ENCODE measurements around the gene CTXN3.

The CTXN3 gene

DNA sequence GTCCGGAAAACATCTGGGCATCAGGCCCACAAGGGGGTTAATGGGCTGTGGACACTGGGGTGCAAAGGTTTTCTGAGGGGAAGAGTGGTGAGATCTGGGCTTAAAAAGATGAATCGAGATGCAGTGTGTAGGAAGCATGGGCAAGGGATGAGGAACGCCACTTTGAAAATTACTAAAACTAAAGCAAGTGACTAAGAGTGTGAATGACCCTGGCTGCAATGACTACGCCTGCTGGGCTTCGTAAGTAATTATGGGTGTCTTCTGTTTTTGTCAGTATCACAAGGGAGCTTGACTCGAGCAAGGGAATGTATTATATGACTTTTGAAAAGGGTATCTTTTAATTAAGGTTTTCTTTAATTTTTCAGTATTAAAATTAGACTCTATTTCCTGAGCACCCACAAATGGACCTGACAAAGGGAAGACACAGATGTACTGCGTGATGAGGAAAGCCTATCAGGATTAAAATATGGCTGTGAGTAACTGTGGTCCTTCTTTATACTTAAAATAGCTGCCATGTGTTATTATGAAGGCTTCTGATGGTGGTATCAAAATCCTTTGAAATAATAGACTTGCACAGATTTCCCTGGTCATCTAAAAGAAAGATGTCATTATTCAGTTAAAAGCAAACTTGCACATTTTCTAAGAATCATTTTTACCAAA is 4.2 kb downstream of the CTXN3 start:
- ATAC-seq (ENCODE audit: insufficient read depth, low read depth) = no peak

DNA sequence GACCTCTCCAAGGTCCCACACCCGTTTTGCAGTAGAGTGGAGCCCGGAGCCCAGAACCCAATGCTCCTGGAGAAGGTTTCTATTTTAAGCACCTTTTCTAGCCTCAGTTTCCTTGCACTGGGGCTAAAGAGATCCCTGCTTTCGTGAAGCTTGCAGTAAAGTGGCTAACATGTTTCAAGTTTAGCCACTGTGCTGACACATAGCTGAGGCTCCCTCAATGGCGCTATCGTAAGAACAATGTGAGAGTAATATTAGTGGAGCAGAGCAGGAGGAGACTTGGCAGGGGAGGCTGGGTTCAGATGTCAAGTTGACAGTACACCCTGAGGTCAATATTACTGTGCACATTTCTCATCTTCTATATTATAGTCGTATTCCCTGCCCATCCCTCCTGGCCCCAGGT is 7.9 kb downstream of the CTXN3 start:
- no peak overlapping the region for H3K4me3 ChIP-seq (ENCODE audit: low read depth in 1 of 2, low read length in 2 of 2)
- H3K4me1 ChIP-seq (ENCODE audit: insufficient read depth, low read length) = no peaks in the 10 kb centered on the region
- H3K27me3 ChIP-seq (ENCODE audit: insufficient read depth, low read length, poor library complexity) = peaks cover 11% of the 10 kb centered on the region
- no peak overlapping the region for H2AFZ ChIP-seq (ENCODE audit: low read depth, low read length)
- no peak overlapping the region for H3K9ac ChIP-seq (ENCODE audit: low read depth, low read length)
- TF ChIP-seq, protein P1, sequence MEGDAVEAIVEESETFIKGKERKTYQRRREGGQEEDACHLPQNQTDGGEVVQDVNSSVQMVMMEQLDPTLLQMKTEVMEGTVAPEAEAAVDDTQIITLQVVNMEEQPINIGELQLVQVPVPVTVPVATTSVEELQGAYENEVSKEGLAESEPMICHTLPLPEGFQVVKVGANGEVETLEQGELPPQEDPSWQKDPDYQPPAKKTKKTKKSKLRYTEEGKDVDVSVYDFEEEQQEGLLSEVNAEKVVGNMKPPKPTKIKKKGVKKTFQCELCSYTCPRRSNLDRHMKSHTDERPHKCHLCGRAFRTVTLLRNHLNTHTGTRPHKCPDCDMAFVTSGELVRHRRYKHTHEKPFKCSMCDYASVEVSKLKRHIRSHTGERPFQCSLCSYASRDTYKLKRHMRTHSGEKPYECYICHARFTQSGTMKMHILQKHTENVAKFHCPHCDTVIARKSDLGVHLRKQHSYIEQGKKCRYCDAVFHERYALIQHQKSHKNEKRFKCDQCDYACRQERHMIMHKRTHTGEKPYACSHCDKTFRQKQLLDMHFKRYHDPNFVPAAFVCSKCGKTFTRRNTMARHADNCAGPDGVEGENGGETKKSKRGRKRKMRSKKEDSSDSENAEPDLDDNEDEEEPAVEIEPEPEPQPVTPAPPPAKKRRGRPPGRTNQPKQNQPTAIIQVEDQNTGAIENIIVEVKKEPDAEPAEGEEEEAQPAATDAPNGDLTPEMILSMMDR (IDR thresholded peaks at IDR 0.05; ENCODE audit: borderline replicate concordance, extremely low read depth, low read length, poor library complexity, severe bottlenecking) = no peak
- no peak for TF ChIP-seq EZH2 (IDR thresholded peaks at IDR 0.05; ENCODE audit: borderline replicate concordance, low read depth, low read length, severe bottlenecking)
- H4K20me1 ChIP-seq (ENCODE audit: insufficient read depth, low read length) = no peaks in the 10 kb centered on the region
- H3K79me2 ChIP-seq (ENCODE audit: insufficient read depth, low read length) = no peaks in the 10 kb centered on the region
- no peaks in the 10 kb centered on the region for H3K36me3 ChIP-seq (ENCODE audit: insufficient read depth, low read length)
- H3K4me2 ChIP-seq (ENCODE audit: insufficient read depth, low read length) = no peak overlapping the region
- H3K27ac ChIP-seq (ENCODE audit: low read length) = no peak overlapping the region
- no peaks in the 10 kb centered on the region for H3K9me3 ChIP-seq (ENCODE audit: insufficient read depth, low read length, severe bottlenecking)
- DNase-seq (no peak), ATAC-seq (ENCODE audit: insufficient read depth, low read depth) (no peak)

More for the DNA sequence above, 4.2 kb downstream of the CTXN3 start:
- no peaks in the 10 kb centered on the region for H3K36me3 ChIP-seq (ENCODE audit: insufficient read depth, low read length)
- peaks cover 11% of the 10 kb centered on the region for H3K27me3 ChIP-seq (ENCODE audit: insufficient read depth, low read length, poor library complexity)
- H4K20me1 ChIP-seq (ENCODE audit: insufficient read depth, low read length) = no peaks in the 10 kb centered on the region
- no peak overlapping the region for H2AFZ ChIP-seq (ENCODE audit: low read depth, low read length)
- TF ChIP-seq, protein P1 (IDR thresholded peaks at IDR 0.05; ENCODE audit: borderline replicate concordance, extremely low read depth, low read length, poor library complexity, severe bottlenecking) = no peak
- TF ChIP-seq EZH2 (IDR thresholded peaks at IDR 0.05; ENCODE audit: borderline replicate concordance, low read depth, low read length, severe bottlenecking) = no peak
- H3K9ac ChIP-seq (ENCODE audit: low read depth, low read length) = no peak overlapping the region
- no peak overlapping the region for H3K4me2 ChIP-seq (ENCODE audit: insufficient read depth, low read length)
- H3K4me1 ChIP-seq (ENCODE audit: insufficient read depth, low read length) = no peaks in the 10 kb centered on the region
- H3K4me3 ChIP-seq (ENCODE audit: low read depth in 1 of 2, low read length in 2 of 2) = no peak overlapping the region
- no peak for DNase-seq
- H3K9me3 ChIP-seq (ENCODE audit: insufficient read depth, low read length, severe bottlenecking) = no peaks in the 10 kb centered on the region
- no peaks in the 10 kb centered on the region for H3K79me2 ChIP-seq (ENCODE audit: insufficient read depth, low read length)
- no peak overlapping the region for H3K27ac ChIP-seq (ENCODE audit: low read length)

DNA sequence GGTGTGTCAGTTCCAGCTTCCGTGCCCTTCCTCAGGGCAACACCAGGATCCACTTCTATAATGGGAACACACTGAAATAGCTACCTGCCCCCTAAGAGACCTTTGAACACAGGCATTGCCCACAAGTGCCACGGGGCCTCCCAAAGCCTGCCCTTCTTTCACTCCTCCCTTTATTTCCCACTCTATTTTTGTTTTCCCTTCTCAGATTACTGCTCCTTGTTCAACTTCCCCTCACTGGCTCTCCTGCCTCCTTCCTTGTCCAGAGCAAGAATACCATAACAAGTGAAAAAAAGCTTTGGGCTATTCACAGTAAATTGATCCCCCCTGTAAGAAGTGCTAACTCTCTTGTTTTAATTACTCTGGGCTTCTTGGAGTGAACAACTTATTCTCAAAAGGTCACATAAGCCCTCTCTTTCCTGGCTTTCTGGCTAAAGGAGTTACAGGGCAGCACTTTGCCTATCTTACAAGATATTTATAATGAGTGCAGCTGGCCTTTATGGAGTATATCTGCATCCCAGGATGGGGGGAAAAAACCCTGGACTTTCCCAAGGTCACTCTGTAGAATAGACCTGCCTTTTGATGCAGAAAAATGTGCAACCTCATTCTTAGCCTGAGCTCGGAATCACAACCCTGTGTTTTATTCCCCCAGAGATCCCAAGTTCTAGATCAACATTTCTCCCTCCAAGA is 11.3 kb downstream of the CTXN3 start:
- ATAC-seq (ENCODE audit: insufficient read depth, low read depth) (no peak), DNase-seq (no peak)
- Histone ChIP-seq H3K9ac (ENCODE audit: low read depth, low read length) (no peak overlapping the region), H3K4me3 (ENCODE audit: low read depth in 1 of 2, low read length in 2 of 2) (no peak overlapping the region), H3K27ac (ENCODE audit: low read length) (no peak overlapping the region), H4K20me1 (ENCODE audit: insufficient read depth, low read length) (no peaks in the 10 kb centered on the region), H3K4me2 (ENCODE audit: insufficient read depth, low read length) (no peak overlapping the region), H3K4me1 (ENCODE audit: insufficient read depth, low read length) (no peaks in the 10 kb centered on the region), H3K27me3 (ENCODE audit: insufficient read depth, low read length, poor library complexity) (peaks cover 4% of the 10 kb centered on the region), H3K9me3 (ENCODE audit: insufficient read depth, low read length, severe bottlenecking) (no peaks in the 10 kb centered on the region), H3K79me2 (ENCODE audit: insufficient read depth, low read length) (no peaks in the 10 kb centered on the region), H2AFZ (ENCODE audit: low read depth, low read length) (no peak overlapping the region), H3K36me3 (ENCODE audit: insufficient read depth, low read length) (no peaks in the 10 kb centered on the region)
- TF ChIP-seq EZH2 (IDR thresholded peaks at IDR 0.05; ENCODE audit: borderline replicate concordance, low read depth, low read length, severe bottlenecking) = no peak
- TF ChIP-seq, protein P1 (IDR thresholded peaks at IDR 0.05; ENCODE audit: borderline replicate concordance, extremely low read depth, low read length, poor library complexity, severe bottlenecking) = no peak
